ENCODE results near the gene YIPF4. TPM values are rescaled to one million over a fixed set of nuclear protein-coding genes. Genes with fewer than 3 reads are reported as not detected.

The YIPF4 gene
- total and polyA plus RNA-seq, 2 of the 4 experiments (the other 2 are of a cell fraction) = 3.6 to 6.8 TPM

DNA sequence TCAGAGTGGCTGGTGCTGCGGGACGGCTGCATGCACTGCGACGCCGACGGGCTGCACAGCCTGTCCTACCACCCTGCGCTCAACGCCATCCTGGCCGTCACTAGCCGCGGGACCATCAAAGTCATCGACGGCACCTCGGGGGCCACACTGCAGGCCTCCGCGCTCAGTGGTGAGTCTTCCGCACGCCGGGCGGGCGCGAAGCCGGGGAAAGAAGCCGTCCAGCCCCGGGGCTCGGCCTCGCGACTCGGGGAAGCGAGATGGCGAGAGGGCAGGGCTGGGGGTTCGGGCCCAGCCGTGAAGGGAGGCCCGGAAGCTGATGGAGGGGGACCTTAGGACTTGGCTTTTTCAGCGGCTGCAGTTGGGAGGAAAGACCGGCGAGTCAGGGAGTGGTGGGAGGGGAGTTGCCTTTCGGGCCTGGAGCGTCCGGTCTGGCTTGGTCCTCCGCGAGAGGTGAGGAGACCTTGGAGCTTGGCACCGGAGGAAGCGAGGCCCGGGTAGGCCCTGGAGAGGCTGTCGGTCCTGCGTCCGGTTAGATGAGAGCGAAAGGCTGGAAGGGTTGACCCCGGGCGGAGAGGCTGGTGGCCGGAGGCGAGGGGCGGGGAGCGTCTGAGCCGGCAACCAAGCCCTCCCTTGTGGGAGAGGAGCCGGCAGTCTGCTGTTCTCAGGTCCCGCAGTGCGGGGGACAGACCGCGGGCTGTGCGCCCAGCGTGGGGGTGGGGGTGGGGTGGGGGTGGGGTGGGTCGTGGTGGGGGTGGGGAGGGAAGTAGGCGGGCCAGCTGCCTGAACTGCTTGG, 79.8 kb downstream of the YIPF4 start:
- Histone ChIP-seq H3K4me1 (ENCODE audit: control insufficient read depth, insufficient read depth, low read length) (peaks cover 1% of the 10 kb centered on the region; the same call in 1 of the 2 replicates), H4K91ac (ENCODE audit: insufficient read depth, low read depth, low read length) (peak overlapping the region; percentile 87)
- intact Hi-C loops (cut with micrococcal nuclease) = no loop called here

More for the DNA sequence above, 79.8 kb downstream of the YIPF4 start:
- H3K27me3 ChIP-seq (ENCODE audit: control insufficient read depth, insufficient read depth, low read length) = no peaks in the 10 kb centered on the region
- H3K9me3 ChIP-seq (ENCODE audit: control insufficient read depth, insufficient read depth, low read length) = no peaks in the 10 kb centered on the region
- in situ Hi-C loops (cut with MboI; ENCODE audit: low sequenced_read_pairs) (no loop called here), dilution Hi-C loops (cut with HindIII; ENCODE audit: low sequenced_read_pairs, unreplicated experiment) (no loop called here)
- peak; percentile 27 for DNase-seq
- peak overlapping the region; percentile 62 for H3K56ac ChIP-seq (ENCODE audit: extremely low read depth, insufficient read depth, low read length)
- H2AK5ac ChIP-seq (ENCODE audit: low read depth, low read length) = peak overlapping the region; percentile 90
- H3K18ac ChIP-seq (ENCODE audit: low read depth, low read length) = peak overlapping the region; percentile 65
- H4K8ac ChIP-seq (ENCODE audit: low read depth in 2 of 2, low read length in 2 of 2) = peak overlapping the region; percentile 86; a peak in 3 of 4 replicates
- H4K5ac ChIP-seq (ENCODE audit: low read depth, low read length) = peak overlapping the region; percentile 85
- H2BK20ac ChIP-seq (ENCODE audit: low read depth, low read length) = no peak overlapping the region
- peaks cover 2% of the 10 kb centered on the region; the same call in 1 of the 2 replicates for H3K36me3 ChIP-seq (ENCODE audit: control insufficient read depth, insufficient read depth, low read length)
- no peak for TF ChIP-seq POLR2A (IDR thresholded peaks at IDR 0.05; ENCODE audit: low read depth, low read length)
- 0 out of 2 replicates have a peak, but pooled peaks have one; percentile 85 for TF ChIP-seq CHD1 (IDR thresholded peaks at IDR 0.05; ENCODE audit: low read depth, low read length)
- POLR2A ChIA-PET (ENCODE audit: unreplicated experiment) = interaction anchor here (0.5 kb wide), 1 partner anchor 56 kb away, joined by 5 read pairs; no protein-coding TSS in a partner anchor
- ATAC-seq (ENCODE audit: low read depth) = peak; percentile 5
- H2BK120ac ChIP-seq (ENCODE audit: low read depth, low read length) = peak overlapping the region; percentile 62
- H2BK5ac ChIP-seq (ENCODE audit: low read depth, low read length, poor library complexity, severe bottlenecking) = peak overlapping the region; percentile 91
- peak overlapping the region; percentile 99 for H3K27ac ChIP-seq (ENCODE audit: insufficient read depth, low read length)
- peak overlapping the region; percentile 97 for H3K4me3 ChIP-seq (ENCODE audit: insufficient read depth, low read depth, low read length)
- peak overlapping the region; percentile 99 for H2AK9ac ChIP-seq (replicated peaks; ENCODE audit: low read depth, low read length, poor library complexity)
- peaks cover 7% of the 10 kb centered on the region; the same call in 1 of the 2 replicates for H3K9me1 ChIP-seq (ENCODE audit: insufficient read depth, low read length)
- H2AFZ ChIP-seq (replicated peaks; ENCODE audit: low read length, poor library complexity) = peak overlapping the region; percentile 89
- peak overlapping the region; percentile 97 for H3K9ac ChIP-seq (ENCODE audit: low read depth, low read length)
- H3K23ac ChIP-seq (ENCODE audit: low read depth, low read length) = peak overlapping the region; percentile 96; the same call in 1 of the 2 replicates
- peaks cover 0 to 27% of the 10 kb centered on the region in 2 experiments; a peak in 2 of 4 replicates for H3K79me1 ChIP-seq (ENCODE audit: low read depth in 1 of 2, low read length in 2 of 2)
- peak overlapping the region; percentile 80 for H3K4me2 ChIP-seq (ENCODE audit: low read depth, low read length)
- BruUV-seq (replicated peaks) = no TSS peak
- peak overlapping the region; percentile 94 for H3K14ac ChIP-seq (replicated peaks; ENCODE audit: low read depth, low read length)
- H4K20me1 ChIP-seq (ENCODE audit: insufficient read depth, low read length) = peaks cover 51% of the 10 kb centered on the region
- peak overlapping the region; percentile 89 for H3K4ac ChIP-seq (ENCODE audit: low read depth, low read length)
- CTCF ChIA-PET = no interaction called here
- H2BK15ac ChIP-seq (ENCODE audit: low read depth, low read length) = no peak overlapping the region; the same call in 2 of the 3 replicates
- WGBS, 2 experiments (ENCODE audit: extremely low coverage in 2 of 2, insufficient read length in 1 of 2) = 0% methylated on average over 28 of the region's 65 CpGs; no CpG with 5 or more reads in 1 of the 2 experiments

Data from IMR-90 (cell line).